HT-29 (cell line): ENCODE data around the gene SSUH2. TPM values are rescaled to one million over a fixed set of nuclear protein-coding genes. Genes with fewer than 3 reads are reported as not detected.
"Not testable (repeated sequence)": the region's sequence is repeated elsewhere in the genome, so short reads cannot be mapped to it uniquely, and the experiment has no call there.

Source experiments
- DNase-seq: peaks from one replicate; pipeline ENCODE4 v3.0.0-alpha.2; 2015; ENCODE audit warnings: low spot score
- total RNA-seq: library from RNA; depleted of rRNA; stranded (reverse); fragments of >200 nt; shearing (Covaris generic); gene quantifications from 2 replicates; pipeline ENCODE4 v1.2.3, GENCODE V29; 2014

SSUH2 gene
- total RNA-seq, 1 experiment from 2014 or later, result 0.08 TPM

- no peak for DNase-seq
Measured at GRCh38 chr3:8659242-8659641, 14.6 kb upstream of the SSUH2 start.

DNA sequence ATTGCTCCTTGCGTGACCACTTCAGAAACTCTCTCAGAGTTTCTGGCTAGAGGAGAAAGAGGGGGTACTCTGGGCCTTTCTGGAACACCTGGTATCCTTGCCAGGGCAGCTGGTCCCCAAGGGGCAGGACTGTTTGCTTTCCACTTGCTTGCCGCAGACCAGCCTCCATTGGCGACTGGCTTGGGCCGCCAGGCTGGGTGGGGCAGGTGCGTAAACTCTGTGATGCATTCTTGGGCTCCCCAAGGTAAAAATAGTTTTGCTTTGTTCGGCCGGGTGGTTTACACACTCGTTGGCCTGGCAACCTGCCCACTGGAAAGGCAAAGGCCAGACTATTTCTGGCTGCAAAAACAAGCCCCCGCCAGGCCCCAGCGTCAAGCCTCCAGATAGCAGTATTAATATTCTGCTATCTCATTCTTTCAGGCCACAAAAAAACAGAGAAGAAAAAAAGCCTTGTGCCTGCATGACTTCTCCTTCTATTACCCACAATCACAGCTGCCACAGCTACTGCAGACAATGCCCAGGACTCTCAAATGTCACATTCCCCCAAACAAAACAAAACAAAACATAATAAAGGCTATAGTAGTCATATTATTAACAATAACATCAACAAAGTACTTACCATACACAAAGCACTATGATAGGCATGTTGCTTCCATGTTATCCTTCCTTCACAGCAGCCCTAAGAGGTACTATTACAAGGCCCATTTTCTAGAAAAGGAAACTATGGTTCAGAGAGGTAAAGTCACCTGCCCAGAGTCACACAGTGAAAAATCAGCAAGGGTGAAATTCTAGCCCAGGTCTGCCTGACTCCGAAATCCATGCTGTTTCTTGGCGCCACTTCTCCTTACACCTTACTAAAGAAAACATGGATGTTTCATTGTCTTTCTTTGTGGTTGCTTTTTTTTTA, 14.0 kb upstream of the SSUH2 start:
- DNase-seq, result peak; percentile 88

DNA sequence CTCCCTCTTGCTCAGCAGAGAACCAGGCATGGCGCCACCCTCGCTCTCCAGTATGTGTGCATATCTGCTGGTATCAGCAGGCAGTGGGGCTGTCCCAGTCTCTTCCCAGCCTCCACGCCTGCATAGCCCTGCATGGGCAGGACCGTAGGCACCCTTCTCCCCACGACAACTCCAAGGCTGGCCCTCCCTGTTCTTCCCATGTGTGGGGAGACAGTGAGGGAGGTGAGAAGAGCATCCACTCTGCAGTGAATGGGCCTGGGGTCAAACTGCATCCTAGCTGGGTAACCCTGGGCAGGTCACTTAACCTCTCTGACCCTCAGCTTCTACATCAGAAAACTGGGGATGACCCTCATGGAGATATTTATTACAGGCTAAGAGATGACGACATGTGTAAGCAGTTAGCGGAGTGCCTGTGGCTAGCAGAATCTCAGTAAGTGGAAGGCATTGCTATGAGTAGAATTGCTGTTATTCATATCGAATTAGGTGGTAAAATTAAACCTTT, 13.3 kb upstream of the SSUH2 start:
- no peak for DNase-seq

DNA sequence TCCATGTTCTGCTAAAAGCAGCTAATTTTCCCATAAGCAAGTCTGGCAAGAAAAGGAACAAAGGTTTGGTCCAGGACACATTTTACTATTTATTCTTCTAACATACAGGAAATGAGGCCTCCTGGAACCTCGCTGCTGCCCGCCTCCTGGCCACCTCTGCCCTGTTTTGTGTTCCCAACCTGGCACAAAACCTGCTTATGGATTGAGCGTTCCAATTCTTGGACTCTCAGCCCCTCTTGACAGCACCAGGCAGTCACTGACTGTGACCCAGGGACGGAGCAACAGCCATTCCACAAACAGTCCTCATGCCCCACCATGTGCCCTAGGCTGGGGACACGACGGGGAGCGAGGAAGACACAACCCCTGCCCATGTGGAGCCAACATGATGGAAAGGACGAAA, 11.6 kb upstream of the SSUH2 start:
- DNase-seq, result no peak

DNA sequence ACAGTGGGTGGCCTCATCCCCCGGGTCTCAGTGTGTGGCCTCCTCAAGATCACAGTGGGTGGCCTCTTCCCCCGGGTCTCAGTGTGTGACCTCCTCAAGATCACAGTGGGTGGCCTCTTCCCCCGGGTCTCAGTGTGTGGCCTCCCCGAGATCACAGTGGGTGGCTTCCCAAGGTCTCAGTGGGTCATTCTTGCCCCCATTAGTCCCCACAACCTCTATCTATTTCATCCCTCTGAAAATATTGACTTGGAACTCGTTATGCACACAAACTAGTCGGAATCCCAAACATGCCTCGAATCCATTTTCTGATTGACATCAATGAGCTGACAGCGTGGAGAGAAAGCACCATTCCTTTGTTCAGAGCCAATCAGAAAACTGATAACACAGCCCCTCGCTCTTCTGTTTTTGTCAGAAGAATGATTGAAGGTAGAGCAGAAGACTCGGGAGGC, 10.8 kb upstream of the SSUH2 start:
- DNase-seq, result no peak

DNA sequence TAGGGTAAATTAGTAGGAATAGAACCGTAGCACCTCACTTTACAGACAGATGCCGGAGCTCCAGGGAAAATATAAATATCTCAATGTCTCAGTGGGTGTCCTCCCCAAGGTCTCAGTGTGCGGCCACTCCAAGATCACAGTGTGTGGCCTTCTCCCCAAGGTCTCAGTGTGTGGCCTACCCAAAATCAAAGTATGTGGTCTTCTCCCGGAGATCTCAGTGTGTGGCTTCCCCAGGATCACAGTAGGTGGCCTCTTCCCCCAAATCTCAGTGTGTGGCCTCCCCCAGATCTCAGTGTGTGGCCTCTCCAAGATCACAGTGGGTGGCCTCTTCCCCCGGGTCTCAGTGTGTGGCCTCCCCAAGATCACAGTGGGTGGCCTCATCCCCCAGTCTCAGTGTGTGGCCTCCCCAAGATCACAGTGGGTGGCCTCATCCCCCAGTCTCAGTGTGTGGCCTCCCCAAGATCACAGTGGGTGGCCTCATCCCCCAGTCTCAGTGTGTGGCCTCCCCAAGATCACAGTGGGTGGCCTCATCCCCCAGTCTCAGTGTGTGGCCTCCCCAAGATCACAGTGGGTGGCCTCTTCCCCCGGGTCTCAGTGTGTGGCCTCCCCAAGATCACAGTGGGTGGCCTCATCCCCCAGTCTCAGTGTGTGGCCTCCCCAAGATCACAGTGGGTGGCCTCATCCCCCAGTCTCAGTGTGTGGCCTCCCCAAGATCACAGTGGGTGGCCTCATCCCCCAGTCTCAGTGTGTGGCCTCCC, 10.2 kb upstream of the SSUH2 start:
- not testable (repeated sequence) for DNase-seq

DNA sequence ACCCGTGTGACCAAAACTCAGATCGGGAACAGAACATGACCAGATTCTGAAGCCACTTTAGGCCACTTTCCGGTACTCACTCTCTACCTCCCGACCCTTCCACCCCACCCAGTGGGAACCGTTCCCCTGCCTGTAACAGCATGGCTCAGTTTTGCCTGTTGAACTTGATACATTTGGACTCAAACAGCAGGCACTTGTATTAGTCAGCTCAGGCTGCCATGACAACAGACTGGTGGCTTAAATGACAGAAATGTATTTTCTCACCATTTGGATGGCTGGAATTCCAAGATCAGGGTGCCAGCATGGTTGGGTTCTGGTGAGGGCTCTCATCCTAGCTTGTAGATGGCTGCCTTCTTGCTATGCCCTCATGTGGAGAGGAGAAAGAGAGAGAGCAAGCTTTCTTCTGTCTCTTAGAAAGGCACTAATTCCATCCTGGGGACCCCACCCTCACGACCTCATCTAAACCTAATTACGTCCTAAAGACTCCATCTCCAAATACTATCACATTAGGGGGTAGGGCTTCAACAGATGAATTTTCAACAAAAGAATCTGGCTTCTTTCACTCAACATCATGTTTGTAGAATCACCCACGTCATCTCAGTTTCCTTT, 9.3 kb upstream of the SSUH2 start:
- DNase-seq, result no peak

- no peak for DNase-seq
Measured at GRCh38 chr3:8652324-8652987, 7.9 kb upstream of the SSUH2 start.

DNA sequence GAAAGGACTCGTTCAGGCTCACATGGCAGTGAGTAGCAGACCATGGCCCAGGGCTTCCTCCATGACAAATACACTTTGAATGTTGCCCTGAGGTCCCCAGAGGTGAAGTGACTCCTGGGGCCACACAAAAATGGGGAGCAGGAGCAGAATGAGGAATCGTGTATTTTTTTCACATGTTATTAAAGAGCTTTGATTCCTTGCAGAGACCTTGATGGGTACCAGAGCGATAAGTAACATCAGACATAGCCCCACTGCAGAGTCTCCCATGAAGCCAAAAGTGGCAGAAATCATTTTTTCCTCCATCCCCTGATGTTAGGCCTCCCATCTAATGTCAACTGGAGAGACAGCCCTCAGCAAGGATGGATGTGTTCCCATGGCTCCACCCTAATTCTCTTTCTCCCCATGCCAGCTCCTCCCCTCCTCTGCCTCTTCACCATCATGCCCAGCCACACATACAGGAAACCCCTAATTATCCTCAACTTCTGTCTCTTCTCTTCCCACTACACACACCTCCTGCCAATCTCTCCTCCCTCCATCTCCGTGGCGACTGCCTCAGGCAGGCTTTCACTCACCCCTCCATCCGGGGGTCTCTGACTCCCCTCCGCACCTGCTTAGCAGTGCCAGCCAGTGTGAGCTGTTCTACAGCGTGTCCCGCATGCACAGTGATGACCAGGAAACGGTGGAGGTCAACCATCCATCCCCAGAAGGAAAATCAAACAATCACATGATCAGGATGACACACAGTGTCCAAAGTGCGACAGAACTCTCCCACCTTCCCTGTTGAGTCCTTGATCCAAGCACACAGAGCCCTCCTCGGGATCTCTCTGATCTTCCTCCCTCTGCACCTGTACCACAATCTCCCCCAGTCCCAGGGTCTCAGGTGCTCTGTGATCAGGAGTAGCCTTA, 7.1 kb upstream of the SSUH2 start:
- no peak for DNase-seq

DNA sequence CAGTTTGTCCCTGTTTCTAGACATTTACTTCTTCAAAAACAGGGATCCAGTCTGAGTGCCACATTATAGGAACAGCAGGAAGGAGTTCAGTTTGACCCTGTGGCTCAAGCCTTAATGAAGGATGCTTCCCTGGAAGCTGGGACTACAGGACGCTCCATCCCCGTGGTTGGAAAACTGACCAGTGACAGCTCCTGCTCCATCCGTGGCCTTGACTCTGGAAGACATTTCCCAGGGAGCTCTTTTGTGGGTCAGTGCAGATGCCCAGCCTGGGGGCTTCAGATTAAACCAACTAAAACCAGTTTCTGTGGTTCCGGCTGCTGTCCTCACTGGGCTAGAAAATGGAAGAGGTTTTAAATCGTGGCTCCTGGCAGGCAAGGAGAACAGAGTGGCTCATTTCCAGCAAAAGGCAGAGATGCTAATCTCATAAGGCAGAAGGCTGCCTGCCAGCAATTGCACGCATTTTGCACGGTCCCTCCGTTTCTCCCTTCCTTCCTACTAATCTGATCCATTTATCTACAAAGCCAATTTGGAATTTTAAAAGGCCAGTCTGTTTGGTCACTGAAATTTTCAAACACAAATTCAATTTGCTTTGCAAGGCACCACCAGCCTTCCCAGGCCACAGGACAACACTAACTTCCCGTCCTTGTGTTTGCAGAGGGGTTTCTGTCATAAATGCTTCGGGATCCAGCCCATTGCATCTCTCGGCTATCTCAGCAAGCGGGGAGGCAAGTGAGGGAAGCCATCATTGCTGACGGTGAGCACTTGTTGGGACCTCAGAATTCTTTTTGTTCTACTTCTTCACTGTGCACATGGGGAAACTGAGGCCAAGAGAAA, 6.2 kb upstream of the SSUH2 start:
- no peak for DNase-seq

DNA sequence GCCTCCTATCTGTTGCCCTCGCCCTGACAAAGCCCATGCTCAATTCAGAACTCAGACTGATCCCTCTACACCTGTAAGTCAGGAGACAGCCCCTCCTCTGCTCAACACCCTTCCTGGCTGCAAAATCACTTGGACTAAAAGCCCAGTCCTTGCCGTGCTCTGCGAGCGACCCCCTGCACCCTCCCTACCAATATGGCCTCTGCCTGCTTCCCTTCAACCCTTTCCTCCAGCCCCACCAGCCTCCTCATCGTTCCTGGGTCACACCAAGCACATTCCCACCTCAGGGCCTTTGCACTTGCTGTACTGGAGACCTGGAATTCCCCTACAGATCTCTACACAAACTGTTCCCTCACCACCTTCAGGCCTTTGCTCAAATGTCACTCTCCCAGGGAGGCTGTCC, 5.2 kb upstream of the SSUH2 start:
- no peak for DNase-seq

DNA sequence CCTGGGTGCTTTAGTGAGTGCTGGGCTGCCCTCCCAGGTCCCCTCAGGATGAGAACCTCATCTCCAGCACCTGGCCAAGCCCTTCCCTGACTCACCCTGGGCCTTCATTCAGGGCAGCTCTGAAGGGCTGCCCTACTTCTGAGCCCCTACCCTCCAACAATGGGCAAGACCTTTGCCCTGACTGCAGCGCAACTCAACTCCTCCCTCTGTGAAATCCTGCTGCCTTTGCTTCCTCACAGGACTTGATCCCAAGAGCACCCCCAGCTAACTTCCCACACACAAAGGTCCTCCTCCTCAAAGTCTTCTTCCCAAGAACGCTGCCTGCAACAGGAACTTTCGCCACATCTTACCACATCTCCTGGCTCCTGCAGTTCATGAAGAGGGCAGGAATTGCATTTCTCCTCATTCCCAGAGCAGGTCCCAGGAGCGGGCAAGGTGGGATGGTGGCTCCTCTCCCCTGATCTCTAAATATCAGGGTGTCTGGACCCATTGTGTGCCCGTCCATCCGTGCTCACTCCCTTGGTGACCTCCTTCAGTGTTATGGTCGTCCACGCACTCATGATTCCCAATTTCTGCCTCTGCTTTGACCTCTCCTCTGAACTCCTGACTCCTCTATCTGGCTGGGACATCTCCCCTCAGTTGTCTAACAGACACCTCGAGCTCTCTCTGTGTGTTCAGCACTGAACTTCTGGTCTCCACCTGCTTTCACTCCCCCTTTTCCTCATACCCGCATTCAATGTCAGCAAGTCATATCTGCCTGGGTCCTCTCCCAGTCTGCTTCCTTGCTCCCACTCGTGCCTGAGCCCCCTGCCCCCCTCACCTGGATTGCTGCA, 4.5 kb upstream of the SSUH2 start:
- DNase-seq, result no peak

GRCh38 chr3:8647137-8647985, 2.8 kb upstream of the SSUH2 start:
- no peak for DNase-seq

- no peak for DNase-seq
Measured at GRCh38 chr3:8646313-8646938, 1.8 kb upstream of the SSUH2 start.

DNA sequence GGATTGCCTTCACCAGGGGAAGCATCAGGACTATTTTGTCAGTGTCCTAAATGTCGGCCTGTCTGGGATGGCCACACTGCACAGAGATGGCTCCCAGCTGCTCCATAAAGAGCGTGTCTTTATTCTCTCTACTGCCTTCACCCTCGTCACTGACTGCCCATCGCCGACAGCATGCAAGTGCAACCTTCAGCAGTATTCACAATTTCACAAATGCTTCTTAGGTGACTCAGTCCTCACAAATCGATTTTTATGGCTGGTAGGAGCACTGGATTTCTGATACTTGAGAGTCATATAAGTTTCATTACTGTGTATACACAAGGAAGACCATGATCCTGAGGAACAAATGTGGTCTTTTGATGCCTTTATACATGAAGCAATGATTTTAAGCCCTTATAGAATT, 1.1 kb upstream of the SSUH2 start:
- DNase-seq, result peak; percentile 53

GRCh38 chr3:8643693-8644365, 769 bp downstream of the SSUH2 start:
- no peak for DNase-seq

DNA sequence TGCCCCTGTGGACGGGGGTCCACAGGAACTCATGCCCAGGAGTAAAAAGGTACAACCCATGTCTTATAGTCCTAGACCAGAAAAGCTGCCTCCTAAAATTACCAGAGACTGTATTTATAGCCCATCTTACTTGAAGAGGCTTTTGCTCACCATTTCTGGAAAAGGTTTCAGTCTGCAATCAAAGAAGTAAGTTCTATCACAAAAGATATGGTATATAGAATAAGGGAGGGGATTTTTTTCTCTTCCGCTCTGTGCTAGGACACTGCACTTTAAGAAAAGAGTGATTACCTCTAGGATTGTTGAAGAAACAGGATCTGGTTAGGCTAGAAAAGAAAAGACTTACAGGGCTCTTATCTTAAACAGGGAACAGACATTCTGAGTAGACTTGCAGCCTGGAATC, 2.6 kb downstream of the SSUH2 start:
- no peak for DNase-seq
